Measurements from ENCODE around the gene CAMK2D.

GRCh38 chr4:113692809-113693411 lies 68.6 kb downstream of the CAMK2D start:
- TF ChIP-seq CTCF (conservative IDR thresholded peaks at IDR 0.05; ENCODE audit: low read depth, low read length) (no peak), EZH2 (IDR thresholded peaks at IDR 0.05; ENCODE audit: borderline replicate concordance, low read depth, low read length, poor library complexity, severe bottlenecking) (no peak)
